NT2/D1 (cell line): ENCODE measurements around the gene TNRC6C.

Experiments used
- DNase-seq: peaks from one replicate; pipeline ENCODE4 v3.0.0-alpha.2; 2011; ENCODE audit warnings: low read depth, low spot score
- H3K27me3 ChIP-seq: 2 replicates; pipeline ENCODE4 v1.6.0; 2011; ENCODE audit warnings: mild to moderate bottlenecking; ENCODE audit not compliant: insufficient read length, insufficient read depth
- H3K36me3 ChIP-seq: 2 replicates; pipeline ENCODE4 v1.6.1; 2011; ENCODE audit warnings: mild to moderate bottlenecking, low read length, mixed read lengths; ENCODE audit not compliant: insufficient read depth, insufficient read length
- H3K4me1 ChIP-seq: 2 replicates; pipeline ENCODE4 v1.5.1; 2011; ENCODE audit not compliant: insufficient read depth, insufficient read length
- H3K4me3 ChIP-seq: 2 replicates; pipeline ENCODE4 v1.5.1; 2011; ENCODE audit warnings: low read depth; ENCODE audit not compliant: insufficient read length
- H3K9ac ChIP-seq: 2 replicates; pipeline ENCODE4 v1.6.0; 2011; ENCODE audit warnings: low read depth; ENCODE audit not compliant: insufficient read length
- H3K9me3 ChIP-seq: 2 replicates; pipeline ENCODE4 v1.5.1; 2011; ENCODE audit warnings: mild to moderate bottlenecking, low read length; ENCODE audit not compliant: insufficient read depth
- SUZ12 ChIP-seq: IDR thresholded peaks from 2 replicates; pipeline ENCODE4 v1.6.1; 2011; ENCODE audit not compliant: insufficient read length, insufficient read depth; ENCODE audit errors: extremely low read depth
- YY1 ChIP-seq: IDR thresholded peaks from 2 replicates; pipeline ENCODE4 v1.6.1; 2011; ENCODE audit not compliant: insufficient read length, insufficient read depth
- ZNF274 ChIP-seq: IDR thresholded peaks from 2 replicates; pipeline ENCODE4 v1.6.1; 2011; ENCODE audit warnings: mild to moderate bottlenecking, low read depth, low read length

The TNRC6C gene

GRCh38 chr17:78147315-78147998 is 189.0 kb downstream of the TNRC6C start:
- Histone ChIP-seq H3K4me1 (peaks cover 22% of the 10 kb centered on the region), H3K36me3 (no peaks in the 10 kb centered on the region), H3K9ac (no peak overlapping the region), H3K27me3 (no peaks in the 10 kb centered on the region), H3K9me3 (no peaks in the 10 kb centered on the region), H3K4me3 (no peak overlapping the region)
- TF ChIP-seq YY1 (no peak), SUZ12 (no peak), ZNF274 (no peak)
- DNase-seq, result no peak

- TF ChIP-seq YY1, result no peak
- TF ChIP-seq SUZ12, result no peak
- no peak for TF ChIP-seq ZNF274
- no peak for DNase-seq
- H3K4me3 ChIP-seq, result no peak overlapping the region
These were observed 189.9 kb downstream of the TNRC6C start for GRCh38 chr17:78148286-78149016.

GRCh38 chr17:78151514-78152008 is 193.1 kb downstream of the TNRC6C start:
- Histone ChIP-seq H3K27me3 (no peaks in the 10 kb centered on the region), H3K4me3 (no peak overlapping the region), H3K9ac (no peak overlapping the region), H3K36me3 (no peaks in the 10 kb centered on the region), H3K9me3 (no peaks in the 10 kb centered on the region), H3K4me1 (peaks cover 11% of the 10 kb centered on the region)
- no peak for DNase-seq
- TF ChIP-seq SUZ12, result no peak

More at GRCh38 chr17:78148286-78149016, 189.9 kb downstream of the TNRC6C start:
- Histone ChIP-seq H3K9me3 (no peaks in the 10 kb centered on the region), H3K36me3 (no peaks in the 10 kb centered on the region), H3K27me3 (no peaks in the 10 kb centered on the region), H3K9ac (no peak overlapping the region), H3K4me1 (peaks cover 21% of the 10 kb centered on the region)

- Histone ChIP-seq H3K4me1 (peaks cover 8% of the 10 kb centered on the region), H3K9ac (no peak overlapping the region), H3K4me3 (no peak overlapping the region), H3K36me3 (no peaks in the 10 kb centered on the region), H3K9me3 (no peaks in the 10 kb centered on the region), H3K27me3 (no peaks in the 10 kb centered on the region)
- no peak for DNase-seq
- TF ChIP-seq YY1, result no peak
These were observed 196.7 kb downstream of the TNRC6C start for GRCh38 chr17:78154903-78155811.
